Liver (tissue), 9 donors: ENCODE measurements around the gene ETS2. TPM values are rescaled to one million over a fixed set of nuclear protein-coding genes. Genes with fewer than 3 reads are reported as not detected.
A peak's percentile ranks its signal among the peaks of the same experiment; 100 is the strongest.

Experiments used
- DNase-seq: peaks from one replicate; pipeline ENCODE4 v3.0.0-alpha.2; 2017; ENCODE audit warnings: low spot score
- H3K27ac ChIP-seq, 2 donors: one replicate each; pipeline ENCODE4 v1.7.0; 2013; ENCODE audit warnings: inconsistent platforms in 2 of 2, low read length in 2 of 2, control low read depth in 1 of 2, low read depth in 1 of 2, mild to moderate bottlenecking in 1 of 2
- H3K27me3 ChIP-seq, 4 donors: one replicate each; pipeline versions ENCODE4 v1.6.1 to v1.7.0; 2013; ENCODE audit warnings: low read length in 3 of 4, inconsistent platforms in 1 of 4, mild to moderate bottlenecking in 1 of 4, moderate library complexity in 1 of 4; ENCODE audit not compliant: control insufficient read depth in 4 of 4, insufficient read depth in 4 of 4
- H3K36me3 ChIP-seq, 4 donors: one replicate each; pipeline versions ENCODE4 v1.6.1 to v1.7.0; 2013; ENCODE audit warnings: low read length in 3 of 4, mild to moderate bottlenecking in 3 of 4, low read depth in 1 of 4, moderate library complexity in 1 of 4; ENCODE audit not compliant: control insufficient read depth in 4 of 4, insufficient read depth in 3 of 4
- H3K4me1 ChIP-seq, 4 donors: one replicate each; pipeline versions ENCODE4 v1.6.1 to v1.7.0; 2013; ENCODE audit warnings: low read length in 3 of 4, mild to moderate bottlenecking in 3 of 4, moderate library complexity in 1 of 4; ENCODE audit not compliant: control insufficient read depth in 4 of 4, insufficient read depth in 4 of 4
- H3K4me3 ChIP-seq, 3 donors: one replicate each; pipeline versions ENCODE4 v1.6.1 to v1.7.0; 2013; ENCODE audit warnings: low read length in 3 of 3, control low read depth in 1 of 3, low read depth in 1 of 3, mild to moderate bottlenecking in 1 of 3
- H3K9ac ChIP-seq, 2 donors: one replicate each; pipeline ENCODE4 v1.7.0; 2013; ENCODE audit warnings: low read length in 2 of 2, mild to moderate bottlenecking in 2 of 2, moderate library complexity in 2 of 2, control low read depth in 1 of 2, low read depth in 1 of 2
- H3K9me3 ChIP-seq, 4 donors: one replicate each; pipeline versions ENCODE4 v1.6.1 to v1.7.0; 2013; ENCODE audit warnings: low read length in 3 of 4; ENCODE audit not compliant: control insufficient read depth in 4 of 4
- FOXA2 ChIP-seq: IDR thresholded peaks from 2 replicates; pipeline ENCODE4 v1.6.1; 2016; ENCODE audit warnings: antibody characterized with exemption
- GABPA ChIP-seq, 2 donors: IDR thresholded peaks in 1 of 2; conservative IDR thresholded peaks in 1 of 2; 2 replicates each; pipeline ENCODE4 v1.6.1; 2016; ENCODE audit warnings: antibody characterized with exemption in 2 of 2, mild to moderate bottlenecking in 1 of 2, moderate library complexity in 1 of 2
- HNF4A ChIP-seq, 2 donors: conservative IDR thresholded peaks; 2 replicates each; pipeline ENCODE4 v1.6.1; 2016; ENCODE audit warnings: antibody characterized with exemption in 2 of 2, mild to moderate bottlenecking in 2 of 2
- HNF4G ChIP-seq: IDR thresholded peaks from 2 replicates; pipeline ENCODE4 v1.6.1; 2016; ENCODE audit warnings: antibody characterized with exemption
- NR2F2 ChIP-seq: IDR thresholded peaks from 2 replicates; pipeline ENCODE4 v1.6.1; 2016; ENCODE audit warnings: antibody characterized with exemption
- RAD21 ChIP-seq, 2 donors: IDR thresholded peaks; 2 replicates each; pipeline ENCODE4 v1.6.1; 2016; ENCODE audit warnings: antibody characterized with exemption in 2 of 2, mild to moderate bottlenecking in 2 of 2
- RXRA ChIP-seq, 2 donors: IDR thresholded peaks; 2 replicates each; pipeline ENCODE4 v1.6.1; 2017 to 2018; ENCODE audit warnings: antibody characterized with exemption in 2 of 2, mild to moderate bottlenecking in 1 of 2
- YY1 ChIP-seq: IDR thresholded peaks from 2 replicates; pipeline ENCODE4 v1.6.1; 2016; ENCODE audit warnings: antibody characterized with exemption, mild to moderate bottlenecking
- WGBS: extraction: QIAGEN DNeasy Blood & Tissue Kit; methylation state at CpG from one replicate; pipeline ENCODE4 v1.1.7; 2013; 5-methylcytosine and 5-hydroxymethylcytosine counted together
- polyA plus RNA-seq, 2 donors: library from polyadenylated mRNA; stranded (reverse) in 1 of 2; unstranded in 1 of 2; fragments of 200-250 nt in 1 of 2; fragments of >200 nt in 1 of 2; fragmentation: Nextera tagmentation in 1 of 2; extraction: Ambion mirVana in 1 of 2; gene quantifications; one replicate each; pipeline versions ENCODE4 v1.2.1 to v1.2.3, GENCODE V29; 2013 to 2015
- total RNA-seq, 2 donors: library from RNA; depleted of rRNA; stranded (reverse); fragments of >200 nt; gene quantifications; one replicate each; pipeline ENCODE4 v1.2.3, GENCODE V29; 2014
- TF ChIP-seq, protein P1 (sequence below): IDR thresholded peaks from 2 replicates; pipeline ENCODE4 v1.6.1; 2016; ENCODE audit warnings: antibody characterized with exemption
- TF ChIP-seq, protein P2 (sequence below): IDR thresholded peaks from 2 replicates; pipeline ENCODE4 v1.6.1; 2016; ENCODE audit warnings: antibody characterized with exemption
- TF ChIP-seq, protein P3 (sequence below): fragments of 150-350 bp; IDR thresholded peaks from 2 replicates; pipeline ENCODE4 v1.5.1; 2017; ENCODE audit warnings: improper control_type of control experiment, low read depth, low read length; ENCODE audit not compliant: missing input control
- TF ChIP-seq, protein P4 (sequence below): IDR thresholded peaks from 2 replicates; pipeline ENCODE4 v1.6.1; 2016; ENCODE audit warnings: antibody characterized with exemption, mild to moderate bottlenecking
- donor health status: healthy.
- donor health status: healthy.
- donor health status: healthy.
- donor health status: healthy.
- donor health status: healthy.

Gene ETS2
- total and polyA plus RNA-seq, 4 donors = 20.2 to 90.7 (median 41.8) TPM

DNA sequence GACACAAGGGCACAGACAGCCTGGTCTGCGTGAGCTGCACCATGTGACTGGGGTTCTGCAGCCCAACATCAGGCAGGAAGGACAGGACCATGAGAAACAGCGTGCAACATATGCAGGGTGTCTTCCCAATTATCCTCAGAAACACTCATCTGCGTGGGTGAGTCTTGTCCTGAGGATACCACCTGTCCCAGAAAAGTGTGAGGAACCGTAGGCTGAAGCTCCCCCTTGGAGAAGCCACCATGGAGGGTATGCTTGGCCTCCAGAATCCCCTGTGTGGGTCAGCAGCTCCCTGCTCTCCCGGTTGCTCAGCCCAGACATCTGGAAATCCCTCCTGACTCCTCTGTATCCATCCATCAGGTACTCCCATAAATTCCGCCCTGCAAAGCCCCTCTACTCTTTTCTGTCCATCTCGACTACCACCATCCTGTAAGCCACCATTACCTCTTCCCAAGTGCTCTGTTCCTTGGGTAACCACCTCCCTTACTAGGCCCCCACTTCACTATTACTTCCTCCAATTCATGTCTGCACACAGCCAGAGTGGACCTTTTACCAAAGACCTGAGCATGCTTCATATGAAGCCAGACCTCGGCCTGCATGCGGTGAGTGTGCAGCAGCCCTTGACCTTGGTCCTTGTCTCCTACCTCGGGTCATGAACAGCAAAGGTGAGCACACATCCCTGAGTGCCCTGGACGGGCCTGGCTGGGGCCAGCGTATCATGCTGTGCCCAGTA lies 33.0 kb downstream of the ETS2 start:
- Histone ChIP-seq H3K4me3 (no peak overlapping the region), H3K4me1 (no peaks in the 10 kb centered on the region), H3K36me3 (no peaks in the 10 kb centered on the region), H3K9me3 (no peaks in the 10 kb centered on the region), H3K27me3 (no peaks in the 10 kb centered on the region), H3K27ac (no peak overlapping the region), H3K9ac (no peak overlapping the region)
- no peak for DNase-seq
- 74% methylated on average over 12 of the region's 12 CpGs for WGBS
- TF ChIP-seq, protein P1, sequence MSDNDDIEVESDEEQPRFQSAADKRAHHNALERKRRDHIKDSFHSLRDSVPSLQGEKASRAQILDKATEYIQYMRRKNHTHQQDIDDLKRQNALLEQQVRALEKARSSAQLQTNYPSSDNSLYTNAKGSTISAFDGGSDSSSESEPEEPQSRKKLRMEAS = no peak
- TF ChIP-seq FOXA2 (no peak), NR2F2 (no peak), HNF4A (conservative IDR thresholded peaks at IDR 0.05) (peak in 1 of 2 donors; percentile 39), RXRA (IDR thresholded peaks at IDR 0.05) (peak in 1 of 2 donors; percentile 44)
- TF ChIP-seq, protein P2, sequence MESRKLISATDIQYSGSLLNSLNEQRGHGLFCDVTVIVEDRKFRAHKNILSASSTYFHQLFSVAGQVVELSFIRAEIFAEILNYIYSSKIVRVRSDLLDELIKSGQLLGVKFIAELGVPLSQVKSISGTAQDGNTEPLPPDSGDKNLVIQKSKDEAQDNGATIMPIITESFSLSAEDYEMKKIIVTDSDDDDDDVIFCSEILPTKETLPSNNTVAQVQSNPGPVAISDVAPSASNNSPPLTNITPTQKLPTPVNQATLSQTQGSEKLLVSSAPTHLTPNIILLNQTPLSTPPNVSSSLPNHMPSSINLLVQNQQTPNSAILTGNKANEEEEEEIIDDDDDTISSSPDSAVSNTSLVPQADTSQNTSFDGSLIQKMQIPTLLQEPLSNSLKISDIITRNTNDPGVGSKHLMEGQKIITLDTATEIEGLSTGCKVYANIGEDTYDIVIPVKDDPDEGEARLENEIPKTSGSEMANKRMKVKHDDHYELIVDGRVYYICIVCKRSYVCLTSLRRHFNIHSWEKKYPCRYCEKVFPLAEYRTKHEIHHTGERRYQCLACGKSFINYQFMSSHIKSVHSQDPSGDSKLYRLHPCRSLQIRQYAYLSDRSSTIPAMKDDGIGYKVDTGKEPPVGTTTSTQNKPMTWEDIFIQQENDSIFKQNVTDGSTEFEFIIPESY = no peak
- TF ChIP-seq, protein P3, sequence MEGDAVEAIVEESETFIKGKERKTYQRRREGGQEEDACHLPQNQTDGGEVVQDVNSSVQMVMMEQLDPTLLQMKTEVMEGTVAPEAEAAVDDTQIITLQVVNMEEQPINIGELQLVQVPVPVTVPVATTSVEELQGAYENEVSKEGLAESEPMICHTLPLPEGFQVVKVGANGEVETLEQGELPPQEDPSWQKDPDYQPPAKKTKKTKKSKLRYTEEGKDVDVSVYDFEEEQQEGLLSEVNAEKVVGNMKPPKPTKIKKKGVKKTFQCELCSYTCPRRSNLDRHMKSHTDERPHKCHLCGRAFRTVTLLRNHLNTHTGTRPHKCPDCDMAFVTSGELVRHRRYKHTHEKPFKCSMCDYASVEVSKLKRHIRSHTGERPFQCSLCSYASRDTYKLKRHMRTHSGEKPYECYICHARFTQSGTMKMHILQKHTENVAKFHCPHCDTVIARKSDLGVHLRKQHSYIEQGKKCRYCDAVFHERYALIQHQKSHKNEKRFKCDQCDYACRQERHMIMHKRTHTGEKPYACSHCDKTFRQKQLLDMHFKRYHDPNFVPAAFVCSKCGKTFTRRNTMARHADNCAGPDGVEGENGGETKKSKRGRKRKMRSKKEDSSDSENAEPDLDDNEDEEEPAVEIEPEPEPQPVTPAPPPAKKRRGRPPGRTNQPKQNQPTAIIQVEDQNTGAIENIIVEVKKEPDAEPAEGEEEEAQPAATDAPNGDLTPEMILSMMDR = no peak

DNA sequence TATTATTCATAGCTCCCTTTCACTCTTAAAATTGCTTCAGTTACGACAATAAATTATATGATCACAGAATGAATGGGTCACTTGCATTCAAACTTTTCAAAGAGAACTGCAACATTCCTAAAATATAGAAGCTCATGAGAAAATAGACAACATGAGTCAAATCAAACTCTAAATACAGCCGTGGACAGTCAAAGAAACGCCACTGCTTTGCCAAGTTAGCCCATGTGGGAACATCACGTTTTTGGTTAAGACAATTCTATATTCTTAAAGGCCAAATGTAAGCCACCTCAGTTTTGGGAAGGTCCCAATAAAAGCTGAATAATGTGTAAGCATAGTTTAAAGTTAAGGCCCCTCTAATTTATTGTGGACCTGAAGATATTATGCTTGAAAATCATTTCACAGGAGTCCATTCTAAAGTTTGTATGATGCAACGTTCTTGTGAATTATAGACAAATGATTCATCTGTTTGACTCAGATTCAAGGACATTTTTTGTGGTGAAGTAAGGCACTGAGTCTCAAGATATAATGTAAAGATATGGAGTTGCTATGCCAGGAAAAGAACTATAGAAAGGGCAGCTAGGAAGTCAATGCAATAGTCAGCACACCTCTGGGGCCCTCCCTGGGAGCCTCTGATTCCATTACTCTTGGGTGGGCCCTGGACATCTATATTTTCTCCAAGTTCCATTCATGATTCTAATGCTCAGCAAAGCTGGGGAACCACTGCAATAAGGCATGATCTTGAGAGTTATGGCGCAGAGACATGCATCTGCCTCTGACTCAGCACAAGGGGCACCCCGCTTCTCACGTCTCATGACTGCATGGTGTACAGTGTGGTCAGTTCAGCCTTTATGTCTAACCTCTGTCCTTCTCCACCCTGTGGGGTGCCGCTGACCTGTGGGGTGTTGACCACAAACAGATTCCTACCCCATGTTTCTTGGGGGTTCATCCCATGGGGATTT lies 33.9 kb downstream of the ETS2 start:
- Histone ChIP-seq H3K9me3 (no peaks in the 10 kb centered on the region), H3K4me1 (no peaks in the 10 kb centered on the region), H3K4me3 (no peak overlapping the region), H3K36me3 (no peaks in the 10 kb centered on the region), H3K27me3 (no peaks in the 10 kb centered on the region), H3K27ac (no peak overlapping the region), H3K9ac (no peak overlapping the region)
- 83% methylated on average over 9 of the region's 9 CpGs for WGBS
- no peak for TF ChIP-seq RXRA (IDR thresholded peaks at IDR 0.05)
- TF ChIP-seq RAD21 (IDR thresholded peaks at IDR 0.05) = no peak
- TF ChIP-seq, protein P4, sequence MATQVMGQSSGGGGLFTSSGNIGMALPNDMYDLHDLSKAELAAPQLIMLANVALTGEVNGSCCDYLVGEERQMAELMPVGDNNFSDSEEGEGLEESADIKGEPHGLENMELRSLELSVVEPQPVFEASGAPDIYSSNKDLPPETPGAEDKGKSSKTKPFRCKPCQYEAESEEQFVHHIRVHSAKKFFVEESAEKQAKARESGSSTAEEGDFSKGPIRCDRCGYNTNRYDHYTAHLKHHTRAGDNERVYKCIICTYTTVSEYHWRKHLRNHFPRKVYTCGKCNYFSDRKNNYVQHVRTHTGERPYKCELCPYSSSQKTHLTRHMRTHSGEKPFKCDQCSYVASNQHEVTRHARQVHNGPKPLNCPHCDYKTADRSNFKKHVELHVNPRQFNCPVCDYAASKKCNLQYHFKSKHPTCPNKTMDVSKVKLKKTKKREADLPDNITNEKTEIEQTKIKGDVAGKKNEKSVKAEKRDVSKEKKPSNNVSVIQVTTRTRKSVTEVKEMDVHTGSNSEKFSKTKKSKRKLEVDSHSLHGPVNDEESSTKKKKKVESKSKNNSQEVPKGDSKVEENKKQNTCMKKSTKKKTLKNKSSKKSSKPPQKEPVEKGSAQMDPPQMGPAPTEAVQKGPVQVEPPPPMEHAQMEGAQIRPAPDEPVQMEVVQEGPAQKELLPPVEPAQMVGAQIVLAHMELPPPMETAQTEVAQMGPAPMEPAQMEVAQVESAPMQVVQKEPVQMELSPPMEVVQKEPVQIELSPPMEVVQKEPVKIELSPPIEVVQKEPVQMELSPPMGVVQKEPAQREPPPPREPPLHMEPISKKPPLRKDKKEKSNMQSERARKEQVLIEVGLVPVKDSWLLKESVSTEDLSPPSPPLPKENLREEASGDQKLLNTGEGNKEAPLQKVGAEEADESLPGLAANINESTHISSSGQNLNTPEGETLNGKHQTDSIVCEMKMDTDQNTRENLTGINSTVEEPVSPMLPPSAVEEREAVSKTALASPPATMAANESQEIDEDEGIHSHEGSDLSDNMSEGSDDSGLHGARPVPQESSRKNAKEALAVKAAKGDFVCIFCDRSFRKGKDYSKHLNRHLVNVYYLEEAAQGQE = no peak
- no peak for TF ChIP-seq GABPA (IDR thresholded peaks at IDR 0.05 in 1 of 2, conservative IDR thresholded peaks at IDR 0.05 in 1 of 2)
- TF ChIP-seq HNF4A (conservative IDR thresholded peaks at IDR 0.05) = no peak
- TF ChIP-seq NR2F2 = no peak
- no peak for TF ChIP-seq HNF4G
- TF ChIP-seq, protein P3 = no peak
- TF ChIP-seq YY1 = no peak
- DNase-seq = no peak
